Measurements from ENCODE around the gene SRPK2. TPM values are rescaled to one million over a fixed set of nuclear protein-coding genes. Genes with fewer than 3 reads are reported as not detected.

SRPK2 gene
- total RNA-seq, 1 experiment from 2014 or later: 50.5 TPM

DNA sequence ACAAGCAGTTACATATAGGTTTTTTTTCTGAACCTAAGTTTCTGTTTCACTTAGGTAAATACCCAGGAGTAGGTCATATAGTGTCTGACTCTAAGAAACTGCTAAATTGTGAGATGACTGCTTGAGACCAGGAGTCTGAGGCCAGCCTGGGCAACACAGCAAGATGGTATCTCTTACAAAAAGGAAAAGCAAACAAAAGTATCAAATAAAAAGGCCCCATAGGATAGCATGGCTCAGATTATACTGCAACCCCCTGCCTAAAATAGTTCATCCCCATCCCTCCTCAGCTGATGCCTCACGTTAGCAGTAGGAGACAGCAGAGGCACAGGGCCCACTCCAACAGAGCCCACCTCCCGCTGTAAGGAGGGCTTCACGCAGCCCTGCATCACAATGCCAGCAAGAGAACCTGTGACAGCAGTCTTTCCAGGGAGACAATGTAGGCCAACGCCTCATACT is 90.3 kb downstream of the SRPK2 start (continued):
- no peak for TF ChIP-seq KAT7 (CRISPR knock-in tag; IDR thresholded peaks at IDR 0.05; ENCODE audit: borderline replicate concordance)
- TF ChIP-seq EMX1 (CRISPR knock-in tag; IDR thresholded peaks at IDR 0.05): no peak
- TF ChIP-seq, protein P1, sequence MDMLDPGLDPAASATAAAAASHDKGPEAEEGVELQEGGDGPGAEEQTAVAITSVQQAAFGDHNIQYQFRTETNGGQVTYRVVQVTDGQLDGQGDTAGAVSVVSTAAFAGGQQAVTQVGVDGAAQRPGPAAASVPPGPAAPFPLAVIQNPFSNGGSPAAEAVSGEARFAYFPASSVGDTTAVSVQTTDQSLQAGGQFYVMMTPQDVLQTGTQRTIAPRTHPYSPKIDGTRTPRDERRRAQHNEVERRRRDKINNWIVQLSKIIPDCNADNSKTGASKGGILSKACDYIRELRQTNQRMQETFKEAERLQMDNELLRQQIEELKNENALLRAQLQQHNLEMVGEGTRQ (CRISPR knock-in tag; IDR thresholded peaks at IDR 0.05): no peak
- TF ChIP-seq, protein P2, sequence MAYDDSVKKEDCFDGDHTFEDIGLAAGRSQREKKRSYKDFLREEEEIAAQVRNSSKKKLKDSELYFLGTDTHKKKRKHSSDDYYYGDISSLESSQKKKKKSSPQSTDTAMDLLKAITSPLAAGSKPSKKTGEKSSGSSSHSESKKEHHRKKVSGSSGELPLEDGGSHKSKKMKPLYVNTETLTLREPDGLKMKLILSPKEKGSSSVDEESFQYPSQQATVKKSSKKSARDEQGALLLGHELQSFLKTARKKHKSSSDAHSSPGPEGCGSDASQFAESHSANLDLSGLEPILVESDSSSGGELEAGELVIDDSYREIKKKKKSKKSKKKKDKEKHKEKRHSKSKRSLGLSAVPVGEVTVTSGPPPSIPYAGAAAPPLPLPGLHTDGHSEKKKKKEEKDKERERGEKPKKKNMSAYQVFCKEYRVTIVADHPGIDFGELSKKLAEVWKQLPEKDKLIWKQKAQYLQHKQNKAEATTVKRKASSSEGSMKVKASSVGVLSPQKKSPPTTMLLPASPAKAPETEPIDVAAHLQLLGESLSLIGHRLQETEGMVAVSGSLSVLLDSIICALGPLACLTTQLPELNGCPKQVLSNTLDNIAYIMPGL (CRISPR knock-in tag; IDR thresholded peaks at IDR 0.05): no peak
- TF ChIP-seq ZNF138 (CRISPR knock-in tag; conservative IDR thresholded peaks at IDR 0.05): no peak
- TF ChIP-seq, protein P3, sequence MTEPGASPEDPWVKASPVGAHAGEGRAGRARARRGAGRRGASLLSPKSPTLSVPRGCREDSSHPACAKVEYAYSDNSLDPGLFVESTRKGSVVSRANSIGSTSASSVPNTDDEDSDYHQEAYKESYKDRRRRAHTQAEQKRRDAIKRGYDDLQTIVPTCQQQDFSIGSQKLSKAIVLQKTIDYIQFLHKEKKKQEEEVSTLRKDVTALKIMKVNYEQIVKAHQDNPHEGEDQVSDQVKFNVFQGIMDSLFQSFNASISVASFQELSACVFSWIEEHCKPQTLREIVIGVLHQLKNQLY (CRISPR knock-in tag; IDR thresholded peaks at IDR 0.05): no peak
- TF ChIP-seq ESRRA (CRISPR knock-in tag; IDR thresholded peaks at IDR 0.05; ENCODE audit: borderline replicate concordance): no peak
- TF ChIP-seq, protein P4, sequence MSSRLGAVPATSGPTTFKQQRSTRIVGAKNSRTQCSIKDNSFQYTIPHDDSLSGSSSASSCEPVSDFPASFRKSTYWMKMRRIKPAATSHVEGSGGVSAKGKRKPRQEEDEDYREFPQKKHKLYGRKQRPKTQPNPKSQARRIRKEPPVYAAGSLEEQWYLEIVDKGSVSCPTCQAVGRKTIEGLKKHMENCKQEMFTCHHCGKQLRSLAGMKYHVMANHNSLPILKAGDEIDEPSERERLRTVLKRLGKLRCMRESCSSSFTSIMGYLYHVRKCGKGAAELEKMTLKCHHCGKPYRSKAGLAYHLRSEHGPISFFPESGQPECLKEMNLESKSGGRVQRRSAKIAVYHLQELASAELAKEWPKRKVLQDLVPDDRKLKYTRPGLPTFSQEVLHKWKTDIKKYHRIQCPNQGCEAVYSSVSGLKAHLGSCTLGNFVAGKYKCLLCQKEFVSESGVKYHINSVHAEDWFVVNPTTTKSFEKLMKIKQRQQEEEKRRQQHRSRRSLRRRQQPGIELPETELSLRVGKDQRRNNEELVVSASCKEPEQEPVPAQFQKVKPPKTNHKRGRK (CRISPR knock-in tag; IDR thresholded peaks at IDR 0.05; ENCODE audit: borderline replicate concordance): no peak

DNA sequence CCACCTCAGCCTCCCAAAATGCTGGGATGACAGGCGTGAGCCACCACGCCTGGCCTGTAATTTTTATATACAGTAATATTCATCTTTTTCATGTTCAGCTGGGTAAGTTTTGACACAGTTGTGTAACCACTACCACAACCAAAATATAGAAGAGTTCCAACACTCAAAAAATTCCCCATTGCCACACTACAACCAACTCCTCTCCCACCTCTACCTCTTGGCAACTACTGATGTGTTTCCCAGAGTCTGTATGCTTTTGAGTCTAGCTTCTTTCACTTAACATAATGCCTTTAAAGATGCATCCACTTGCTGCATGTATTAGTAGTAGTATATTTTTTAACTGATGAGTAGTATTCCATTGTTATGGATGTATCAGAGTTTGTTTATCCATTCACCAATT is 90.7 kb downstream of the SRPK2 start:
- Mint-ChIP-seq H3K9me3 (no peaks in the 10 kb centered on the region), H3K4me1 (peaks cover 38% of the 10 kb centered on the region), H3K36me3 (0 out of 2 replicates have a peak, but pooled peaks cover 2% of the 10 kb centered on the region), H3K27me3 (ENCODE audit: low read depth) (no peaks in the 10 kb centered on the region), H3K4me3 (no peak overlapping the region), H3K27ac (0 out of 2 replicates have a peak overlapping the region, but pooled peaks have one; percentile 7)
- no peak for DNase-seq (ENCODE audit: low spot score)
- no peak for TF ChIP-seq GTF2I (CRISPR knock-in tag; conservative IDR thresholded peaks at IDR 0.05)
- ChIA-PET CTCF (interaction anchor here (0.5 to 0.6 kb wide), 2 partner anchors 105 to 234 kb away, joined by 3 read pairs; partner anchors contain the start of gene RINT1), POLR2A (no interaction called here)
- ATAC-seq: no peak

DNA sequence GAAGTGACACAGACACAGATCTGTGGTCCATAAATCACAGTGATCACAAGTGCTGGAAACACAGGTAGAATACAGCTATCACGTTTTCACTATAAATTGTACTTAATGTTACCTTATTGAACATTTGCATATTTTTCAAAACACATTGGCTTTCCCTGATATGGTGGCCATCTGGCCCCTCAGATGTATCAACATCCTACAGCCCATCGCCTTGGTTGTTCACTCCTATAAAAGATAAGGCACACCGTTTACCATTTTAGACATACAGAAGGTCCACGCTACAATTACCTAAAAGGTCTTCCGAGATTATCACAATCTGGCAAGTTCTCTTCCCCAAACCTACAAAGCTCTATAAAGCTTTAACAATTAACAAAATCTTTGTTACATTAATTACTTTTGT is 91.4 kb downstream of the SRPK2 start:
- POLR2A ChIA-PET: no interaction called here
- H3K4me3 Mint-ChIP-seq: no peak overlapping the region
- H3K9me3 Mint-ChIP-seq: 0 out of 2 replicates have a peak, but pooled peaks cover 3% of the 10 kb centered on the region
- CTCF ChIA-PET: interaction anchor here (0.8 kb wide), 1 partner anchor 77 kb away, joined by 4 read pairs; no protein-coding TSS in a partner anchor
- TF ChIP-seq, protein P5, sequence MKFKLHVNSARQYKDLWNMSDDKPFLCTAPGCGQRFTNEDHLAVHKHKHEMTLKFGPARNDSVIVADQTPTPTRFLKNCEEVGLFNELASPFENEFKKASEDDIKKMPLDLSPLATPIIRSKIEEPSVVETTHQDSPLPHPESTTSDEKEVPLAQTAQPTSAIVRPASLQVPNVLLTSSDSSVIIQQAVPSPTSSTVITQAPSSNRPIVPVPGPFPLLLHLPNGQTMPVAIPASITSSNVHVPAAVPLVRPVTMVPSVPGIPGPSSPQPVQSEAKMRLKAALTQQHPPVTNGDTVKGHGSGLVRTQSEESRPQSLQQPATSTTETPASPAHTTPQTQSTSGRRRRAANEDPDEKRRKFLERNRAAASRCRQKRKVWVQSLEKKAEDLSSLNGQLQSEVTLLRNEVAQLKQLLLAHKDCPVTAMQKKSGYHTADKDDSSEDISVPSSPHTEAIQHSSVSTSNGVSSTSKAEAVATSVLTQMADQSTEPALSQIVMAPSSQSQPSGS (CRISPR knock-in tag; IDR thresholded peaks at IDR 0.05; ENCODE audit: borderline replicate concordance, low read depth): no peak
- no peak for TF ChIP-seq SMAD3 (CRISPR knock-in tag; IDR thresholded peaks at IDR 0.05; ENCODE audit: borderline replicate concordance)
- no peak for TF ChIP-seq ZNF219 (CRISPR knock-in tag; IDR thresholded peaks at IDR 0.05; ENCODE audit: borderline replicate concordance)
- no peak for TF ChIP-seq ATF1 (CRISPR knock-in tag; IDR thresholded peaks at IDR 0.05)
- TF ChIP-seq ZNF671 (CRISPR knock-in tag; IDR thresholded peaks at IDR 0.05): no peak
- no peak for TF ChIP-seq ZNF138 (CRISPR knock-in tag; conservative IDR thresholded peaks at IDR 0.05)
- TF ChIP-seq FOXJ3 (CRISPR knock-in tag; IDR thresholded peaks at IDR 0.05; ENCODE audit: borderline replicate concordance): no peak
- no peak for TF ChIP-seq FOXK1 (CRISPR knock-in tag; IDR thresholded peaks at IDR 0.05)
- no peak for TF ChIP-seq NR1H2 (CRISPR knock-in tag; IDR thresholded peaks at IDR 0.05)
- TF ChIP-seq CBFB (CRISPR knock-in tag; IDR thresholded peaks at IDR 0.05; ENCODE audit: low read depth): no peak
- TF ChIP-seq, protein P6, sequence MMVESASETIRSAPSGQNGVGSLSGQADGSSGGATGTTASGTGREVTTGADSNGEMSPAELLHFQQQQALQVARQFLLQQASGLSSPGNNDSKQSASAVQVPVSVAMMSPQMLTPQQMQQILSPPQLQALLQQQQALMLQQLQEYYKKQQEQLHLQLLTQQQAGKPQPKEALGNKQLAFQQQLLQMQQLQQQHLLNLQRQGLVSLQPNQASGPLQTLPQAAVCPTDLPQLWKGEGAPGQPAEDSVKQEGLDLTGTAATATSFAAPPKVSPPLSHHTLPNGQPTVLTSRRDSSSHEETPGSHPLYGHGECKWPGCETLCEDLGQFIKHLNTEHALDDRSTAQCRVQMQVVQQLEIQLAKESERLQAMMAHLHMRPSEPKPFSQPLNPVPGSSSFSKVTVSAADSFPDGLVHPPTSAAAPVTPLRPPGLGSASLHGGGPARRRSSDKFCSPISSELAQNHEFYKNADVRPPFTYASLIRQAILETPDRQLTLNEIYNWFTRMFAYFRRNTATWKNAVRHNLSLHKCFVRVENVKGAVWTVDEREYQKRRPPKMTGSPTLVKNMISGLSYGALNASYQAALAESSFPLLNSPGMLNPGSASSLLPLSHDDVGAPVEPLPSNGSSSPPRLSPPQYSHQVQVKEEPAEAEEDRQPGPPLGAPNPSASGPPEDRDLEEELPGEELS (CRISPR knock-in tag; IDR thresholded peaks at IDR 0.05): no peak
- TF ChIP-seq JAZF1 (CRISPR knock-in tag; IDR thresholded peaks at IDR 0.05): no peak
- TF ChIP-seq NR2C2 (CRISPR knock-in tag; IDR thresholded peaks at IDR 0.05): no peak
- TF ChIP-seq FOXP1 (CRISPR knock-in tag; IDR thresholded peaks at IDR 0.05; ENCODE audit: borderline replicate concordance): no peak
- TF ChIP-seq ZNF396 (CRISPR knock-in tag; IDR thresholded peaks at IDR 0.05; ENCODE audit: borderline replicate concordance): no peak
- ATAC-seq: no peak
- peaks cover 38% of the 10 kb centered on the region for H3K4me1 Mint-ChIP-seq
- H3K36me3 Mint-ChIP-seq: no peaks in the 10 kb centered on the region
- DNase-seq (ENCODE audit: low spot score): no peak
- H3K27me3 Mint-ChIP-seq (ENCODE audit: low read depth): no peaks in the 10 kb centered on the region
- H3K27ac Mint-ChIP-seq: peak overlapping the region; percentile 85
